Fibroblast of lung (primary cell): ENCODE data around the gene CNN2. TPM values are rescaled to one million over a fixed set of nuclear protein-coding genes. Genes with fewer than 3 reads are reported as not detected.
A peak's percentile ranks its signal among the peaks of the same experiment; 100 is the strongest.

ENCODE experiments used
- DNase-seq, 2 donors: peaks; one replicate each; pipeline versions ENCODE4 v3.0.0 to v3.0.0-alpha.2; 2010; ENCODE audit warnings: low read depth in 2 of 2
- H2AFZ ChIP-seq: 2 replicates; pipeline ENCODE4 v1.5.1; 2012; ENCODE audit warnings: low read length, control low read depth, inconsistent platforms
- H3K27ac ChIP-seq: 2 replicates; pipeline ENCODE4 v1.5.1; 2011; ENCODE audit warnings: low read length, control low read depth; ENCODE audit not compliant: insufficient read depth
- H3K27me3 ChIP-seq: 2 replicates; pipeline ENCODE4 v1.5.1; 2011; ENCODE audit warnings: mild to moderate bottlenecking, low read length; ENCODE audit not compliant: control insufficient read depth, insufficient read depth
- H3K36me3 ChIP-seq: 2 replicates; pipeline ENCODE4 v1.5.1; 2011; ENCODE audit warnings: low read length; ENCODE audit not compliant: control insufficient read depth, insufficient read depth
- H3K4me1 ChIP-seq: 2 replicates; pipeline ENCODE4 v1.5.1; 2011; ENCODE audit warnings: low read length; ENCODE audit not compliant: control insufficient read depth, insufficient read depth; ENCODE audit errors: extremely low read depth
- H3K4me2 ChIP-seq: 2 replicates; pipeline ENCODE4 v1.5.1; 2011; ENCODE audit warnings: low read length, control low read depth; ENCODE audit not compliant: insufficient read depth; ENCODE audit errors: extremely low read depth
- H3K4me3 ChIP-seq, 4 experiments: fragments of 200-600 bp in 1 of 4; sonication (generic) in 1 of 4; replicated peaks in 1 of 4; 2 replicates each; pipeline ENCODE4 v1.5.1; 2011 to 2016; ENCODE audit warnings: low read length in 4 of 4, low read depth in 3 of 4, mild to moderate bottlenecking in 3 of 4, control low read depth in 2 of 4, inconsistent platforms in 1 of 4, mixed read lengths in 1 of 4; ENCODE audit not compliant: insufficient read depth in 1 of 4; ENCODE audit errors: control extremely low read depth in 1 of 4
- H3K79me2 ChIP-seq: 2 replicates; pipeline ENCODE4 v1.5.1; 2012; ENCODE audit warnings: mild to moderate bottlenecking, low read length, inconsistent platforms; ENCODE audit not compliant: control insufficient read depth, insufficient read depth
- H3K9ac ChIP-seq: 2 replicates; pipeline ENCODE4 v1.5.1; 2011; ENCODE audit warnings: mild to moderate bottlenecking, low read length, control low read depth; ENCODE audit not compliant: insufficient read depth
- H3K9me3 ChIP-seq: 2 replicates; pipeline ENCODE4 v1.5.1; 2012; ENCODE audit warnings: low read depth, low read length; ENCODE audit not compliant: control insufficient read depth, insufficient read depth
- H4K20me1 ChIP-seq: 2 replicates; pipeline ENCODE4 v1.5.1; 2011; ENCODE audit warnings: low read length; ENCODE audit not compliant: control insufficient read depth, insufficient read depth; ENCODE audit errors: extremely low read depth
- CTCF ChIP-seq, 2 donors: IDR thresholded peaks in 1 of 2; conservative IDR thresholded peaks in 1 of 2; 1 replicate in 1 of 2; 2 replicates in 1 of 2; pipeline ENCODE4 v1.5.1; 2011 to 2012; ENCODE audit warnings: low read length in 2 of 2, control low read depth in 1 of 2, inconsistent platforms in 1 of 2, low read depth in 1 of 2, mild to moderate bottlenecking in 1 of 2
- EZH2 ChIP-seq: IDR thresholded peaks from 2 replicates; pipeline ENCODE4 v1.5.1; 2012; ENCODE audit warnings: low read length, control low read depth, mild to moderate bottlenecking; ENCODE audit errors: missing control alignments
- polyA plus RNA-seq, 2 donors: library from polyadenylated mRNA; depleted of rRNA in 1 of 2; stranded (reverse) in 1 of 2; unstranded in 1 of 2; fragments of >200 nt; gene quantifications; 2 replicates each; pipeline ENCODE4 v1.2.1, GENCODE V29; 2011 to 2012; ENCODE audit warnings: missing spikeins in 1 of 2
- total RNA-seq: library from RNA; depleted of rRNA; stranded (reverse); fragments of >200 nt; gene quantifications from 2 replicates; pipeline ENCODE4 v1.2.1, GENCODE V29; 2014

Gene CNN2
- total and polyA plus RNA-seq, 2 donors (not counting 1 experiment from before 2014, with no cell fraction given): 194 to 473 TPM

- Histone ChIP-seq H3K4me3 (no peak overlapping the region), H4K20me1 (no peaks in the 10 kb centered on the region), H3K27ac (no peak overlapping the region), H3K9ac (no peak overlapping the region), H3K4me1 (peaks cover 2% of the 10 kb centered on the region), H3K36me3 (no peaks in the 10 kb centered on the region), H2AFZ (no peak overlapping the region), H3K4me2 (no peak overlapping the region), H3K79me2 (no peaks in the 10 kb centered on the region), H3K9me3 (no peaks in the 10 kb centered on the region), H3K27me3 (peaks cover 8% of the 10 kb centered on the region)
- no peak for TF ChIP-seq EZH2
- no peak for TF ChIP-seq CTCF (conservative IDR thresholded peaks at IDR 0.05 in 1 of 2, IDR thresholded peaks at IDR 0.05 in 1 of 2; ENCODE audit: low read depth in 1 of 2, low read length in 2 of 2)
- no peak for DNase-seq
These were observed 47.6 kb downstream of the CNN2 start for GRCh38 chr19:1073956-1074517.

DNA sequence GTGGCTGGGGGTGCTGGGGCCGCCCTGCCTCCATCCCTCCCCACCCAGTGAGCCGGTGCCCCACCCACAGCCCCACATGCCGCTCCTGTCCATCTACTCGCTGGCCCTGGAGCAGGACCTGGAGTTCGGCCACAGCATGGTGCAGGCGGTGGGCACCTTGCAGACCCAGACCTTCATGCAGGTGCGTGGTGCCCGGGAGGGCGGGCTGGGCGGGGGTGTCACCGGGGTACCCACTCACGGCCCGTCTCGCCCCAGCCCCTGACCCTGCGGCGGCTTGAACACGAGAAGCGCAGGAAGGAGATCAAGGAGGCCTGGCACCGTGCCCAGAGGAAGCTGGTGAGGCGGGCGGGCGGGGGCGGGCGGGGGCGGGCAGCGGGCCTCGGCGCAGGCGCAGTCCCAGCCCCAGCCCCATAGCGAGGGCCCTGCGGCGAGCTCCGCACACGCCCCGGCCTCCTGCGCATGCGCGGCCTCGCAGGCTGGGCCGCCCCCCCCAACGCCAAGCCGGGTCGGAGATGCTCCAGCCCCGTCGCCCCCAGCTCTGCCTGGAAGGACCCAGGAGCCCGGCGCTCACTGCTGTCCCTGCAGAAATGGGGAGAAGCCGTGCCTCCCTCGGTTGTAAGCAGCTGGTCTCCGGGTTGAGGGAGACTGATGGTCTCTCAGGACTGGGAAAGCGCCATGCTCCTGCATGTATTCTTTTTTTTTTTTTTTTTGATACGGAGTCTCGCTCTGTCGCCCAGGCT lies 48.3 kb downstream of the CNN2 start:
- Histone ChIP-seq H3K4me3 (peak overlapping the region in 2 of 4 experiments; percentile 30 to 37), H3K36me3 (no peaks in the 10 kb centered on the region), H3K9ac (peak overlapping the region; percentile 30), H4K20me1 (no peaks in the 10 kb centered on the region), H2AFZ (no peak overlapping the region), H3K4me2 (peak overlapping the region; percentile 25), H3K79me2 (no peaks in the 10 kb centered on the region), H3K9me3 (no peaks in the 10 kb centered on the region), H3K27me3 (peaks cover 5% of the 10 kb centered on the region), H3K27ac (no peak overlapping the region), H3K4me1 (peaks cover 2% of the 10 kb centered on the region)
- no peak for TF ChIP-seq EZH2
- TF ChIP-seq CTCF (conservative IDR thresholded peaks at IDR 0.05 in 1 of 2, IDR thresholded peaks at IDR 0.05 in 1 of 2; ENCODE audit: low read depth in 1 of 2, low read length in 2 of 2): no peak
- DNase-seq: no peak

DNA sequence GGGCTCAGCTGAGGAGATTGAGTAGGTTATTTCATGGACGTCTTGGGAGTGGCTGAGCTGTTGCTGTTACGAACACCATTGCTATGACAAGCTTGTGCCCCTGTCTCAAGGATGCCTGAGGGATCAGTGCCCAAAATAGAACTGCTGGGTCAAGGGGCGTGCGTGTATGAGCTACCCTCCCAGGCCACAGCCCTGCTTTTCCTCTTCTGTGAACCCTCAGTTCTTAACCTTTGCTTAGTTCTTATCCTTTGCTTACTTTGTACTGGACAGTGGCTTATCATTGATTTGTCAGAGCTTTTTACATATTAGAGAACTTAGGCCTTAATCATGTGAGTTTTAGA lies 49.6 kb downstream of the CNN2 start:
- Histone ChIP-seq H3K36me3 (no peaks in the 10 kb centered on the region), H3K27me3 (no peaks in the 10 kb centered on the region), H3K4me2 (no peak overlapping the region), H3K9me3 (no peaks in the 10 kb centered on the region), H3K27ac (no peak overlapping the region), H3K9ac (no peak overlapping the region), H3K4me3 (no peak overlapping the region), H3K79me2 (no peaks in the 10 kb centered on the region), H4K20me1 (no peaks in the 10 kb centered on the region), H3K4me1 (peaks cover 2% of the 10 kb centered on the region), H2AFZ (no peak overlapping the region)
- TF ChIP-seq CTCF (conservative IDR thresholded peaks at IDR 0.05 in 1 of 2, IDR thresholded peaks at IDR 0.05 in 1 of 2; ENCODE audit: low read depth in 1 of 2, low read length in 2 of 2): no peak
- TF ChIP-seq EZH2: no peak
- no peak for DNase-seq
